Mesendoderm (in vitro differentiated cells): ENCODE data around the gene MYLK3.

Source experiments
- DNase-seq: peaks from one replicate; pipeline ENCODE4 v3.0.0; 2013
- H2AK5ac ChIP-seq: 2 replicates; pipeline ENCODE4 v1.6.1; 2013; ENCODE audit warnings: low read length, inconsistent platforms
- H2BK120ac ChIP-seq: 2 replicates; pipeline ENCODE4 v1.6.1; 2013; ENCODE audit warnings: low read depth, mild to moderate bottlenecking, low read length, moderate library complexity, mixed read lengths
- H2BK15ac ChIP-seq: replicated peaks from 2 replicates; pipeline ENCODE4 v1.6.1; 2013; ENCODE audit warnings: low read depth, mild to moderate bottlenecking, moderate library complexity
- H2BK5ac ChIP-seq: 2 replicates; pipeline ENCODE4 v1.6.1; 2013; ENCODE audit warnings: low read length, inconsistent platforms
- H3K18ac ChIP-seq: 2 replicates; pipeline ENCODE4 v1.6.1; 2013; ENCODE audit warnings: mild to moderate bottlenecking, low read length, mixed read lengths
- H3K23ac ChIP-seq: one replicate; pipeline ENCODE4 v1.6.1; 2013; ENCODE audit warnings: low read length
- H3K27ac ChIP-seq: 2 replicates; pipeline ENCODE4 v1.5.1; 2013; ENCODE audit warnings: low read depth, mild to moderate bottlenecking, inconsistent platforms, low read length, moderate library complexity
- H3K27me3 ChIP-seq: 2 replicates; pipeline ENCODE4 v1.6.1; 2013; ENCODE audit warnings: low read length, control low read depth, mild to moderate bottlenecking, inconsistent platforms; ENCODE audit not compliant: insufficient read depth, poor library complexity
- H3K36me3 ChIP-seq: 2 replicates; pipeline ENCODE4 v1.6.1; 2013; ENCODE audit warnings: low read length, inconsistent platforms; ENCODE audit not compliant: control insufficient read depth, insufficient read depth
- H3K4ac ChIP-seq: one replicate; pipeline ENCODE4 v1.6.1; 2013; ENCODE audit warnings: low read depth, mild to moderate bottlenecking, low read length, moderate library complexity
- H3K4me1 ChIP-seq: 2 replicates; pipeline ENCODE4 v1.6.1; 2013; ENCODE audit warnings: low read depth, low read length, inconsistent platforms; ENCODE audit not compliant: control insufficient read depth
- H3K4me2 ChIP-seq: 2 replicates; pipeline ENCODE4 v1.6.1; 2013; ENCODE audit warnings: low read length
- H3K4me3 ChIP-seq: 2 replicates; pipeline ENCODE4 v1.5.1; 2013; ENCODE audit warnings: mild to moderate bottlenecking, low read length
- H3K56ac ChIP-seq: one replicate; pipeline ENCODE4 v1.6.1; 2013; ENCODE audit warnings: low read length
- H3K79me1 ChIP-seq: 2 replicates; pipeline ENCODE4 v1.6.1; 2013; ENCODE audit warnings: low read length, inconsistent platforms
- H3K79me2 ChIP-seq: 2 replicates; pipeline ENCODE4 v1.6.1; 2013; ENCODE audit warnings: mild to moderate bottlenecking, low read length; ENCODE audit not compliant: control insufficient read depth, insufficient read depth
- H3K9ac ChIP-seq: 2 replicates; pipeline ENCODE4 v1.6.1; 2013; ENCODE audit warnings: low read length, inconsistent platforms
- H4K5ac ChIP-seq: one replicate; pipeline ENCODE4 v1.6.1; 2013; ENCODE audit warnings: low read length
- H4K8ac ChIP-seq: one replicate; pipeline ENCODE4 v1.6.1; 2013; ENCODE audit warnings: low read depth, mild to moderate bottlenecking, control low read depth, low read length, moderate library complexity
- WGBS: extraction: QIAGEN DNeasy Blood & Tissue Kit; methylation state at CpG from one replicate; pipeline ENCODE4 v1.1.7; 2013; ENCODE audit warnings: low lambda C conversion rate, missing lambda C conversion rate; ENCODE audit not compliant: insufficient coverage; ENCODE audit errors: extremely low coverage; 5-methylcytosine and 5-hydroxymethylcytosine counted together

MYLK3 gene

DNA sequence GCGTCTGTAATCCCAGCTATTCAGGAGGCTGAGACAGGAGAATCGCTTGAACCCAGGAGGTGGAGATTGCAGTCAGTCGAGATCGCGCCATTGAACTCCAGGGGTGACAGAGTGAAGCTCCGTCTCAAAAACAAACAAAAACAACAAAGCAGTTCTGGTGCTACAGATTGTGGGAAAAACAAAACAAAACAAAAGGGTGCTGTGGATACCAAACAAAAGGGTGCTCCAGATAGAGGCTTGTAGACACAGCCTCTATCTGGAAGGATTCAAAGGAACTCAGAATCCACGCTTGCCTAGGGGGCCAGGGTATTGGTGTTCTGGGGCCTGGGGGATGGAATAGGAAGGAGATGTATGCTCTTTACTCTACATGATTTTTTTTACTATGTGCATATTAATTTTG, 2.5 kb downstream of the MYLK3 start:
- Histone ChIP-seq H3K79me1 (no peaks in the 10 kb centered on the region), H3K4ac (no peak overlapping the region), H3K56ac (no peak overlapping the region), H3K79me2 (no peaks in the 10 kb centered on the region), H2BK5ac (no peak overlapping the region), H3K4me1 (peaks cover 15% of the 10 kb centered on the region), H3K4me2 (no peak overlapping the region), H2AK5ac (no peak overlapping the region), H4K5ac (no peak overlapping the region), H3K9ac (no peak overlapping the region), H3K27ac (no peak overlapping the region), H3K27me3 (no peaks in the 10 kb centered on the region), H3K18ac (no peak overlapping the region), H2BK120ac (no peak overlapping the region), H3K36me3 (no peaks in the 10 kb centered on the region), H3K4me3 (no peak overlapping the region), H3K23ac (no peak overlapping the region), H2BK15ac (no peak overlapping the region), H4K8ac (no peak overlapping the region)
- no CpG with 5 or more reads among the region's 7 CpGs for WGBS
- peak; percentile 68 for DNase-seq

DNA sequence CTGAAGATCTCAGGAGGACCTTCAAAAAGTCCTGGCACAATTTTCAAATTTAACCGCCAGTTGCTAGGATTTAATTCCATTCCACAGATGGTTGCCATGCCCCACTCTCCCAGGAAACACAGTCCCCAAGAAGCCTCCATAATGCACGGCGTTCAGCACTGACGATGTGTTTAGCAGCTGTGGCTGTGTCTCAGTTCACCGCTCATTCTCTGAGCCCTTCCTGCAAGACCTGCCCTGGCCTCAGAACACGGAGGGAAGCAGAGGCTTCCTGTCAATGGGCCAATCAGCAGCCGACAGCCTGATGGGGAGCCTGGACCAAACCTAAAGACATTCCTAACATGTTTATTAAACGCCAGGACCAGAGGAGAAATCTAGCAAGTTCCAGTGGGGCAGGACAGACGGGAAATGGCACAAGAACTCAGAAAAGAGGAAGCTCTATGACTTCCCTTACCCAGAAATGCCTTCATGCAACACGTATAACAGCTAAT, 4.9 kb downstream of the MYLK3 start:
- H4K5ac ChIP-seq = no peak overlapping the region
- no peak overlapping the region for H3K4me2 ChIP-seq
- DNase-seq = peak; percentile 84
- no peak overlapping the region for H3K27ac ChIP-seq
- no peak overlapping the region for H2BK15ac ChIP-seq
- H3K18ac ChIP-seq = peak overlapping the region; percentile 24
- peak overlapping the region; percentile 17 for H3K4ac ChIP-seq
- H3K9ac ChIP-seq = no peak overlapping the region
- peaks cover 15% of the 10 kb centered on the region for H3K4me1 ChIP-seq
- no peaks in the 10 kb centered on the region for H3K79me1 ChIP-seq
- H4K8ac ChIP-seq = peak overlapping the region; percentile 59
- H3K23ac ChIP-seq = no peak overlapping the region
- WGBS = no CpG with 5 or more reads among the region's 10 CpGs
- H3K56ac ChIP-seq = peak overlapping the region; percentile 39
- H2BK5ac ChIP-seq = no peak overlapping the region
- H2BK120ac ChIP-seq = no peak overlapping the region
- no peaks in the 10 kb centered on the region for H3K79me2 ChIP-seq
- H3K4me3 ChIP-seq = no peak overlapping the region
- no peaks in the 10 kb centered on the region for H3K36me3 ChIP-seq
- H2AK5ac ChIP-seq = no peak overlapping the region
- no peaks in the 10 kb centered on the region for H3K27me3 ChIP-seq

DNA sequence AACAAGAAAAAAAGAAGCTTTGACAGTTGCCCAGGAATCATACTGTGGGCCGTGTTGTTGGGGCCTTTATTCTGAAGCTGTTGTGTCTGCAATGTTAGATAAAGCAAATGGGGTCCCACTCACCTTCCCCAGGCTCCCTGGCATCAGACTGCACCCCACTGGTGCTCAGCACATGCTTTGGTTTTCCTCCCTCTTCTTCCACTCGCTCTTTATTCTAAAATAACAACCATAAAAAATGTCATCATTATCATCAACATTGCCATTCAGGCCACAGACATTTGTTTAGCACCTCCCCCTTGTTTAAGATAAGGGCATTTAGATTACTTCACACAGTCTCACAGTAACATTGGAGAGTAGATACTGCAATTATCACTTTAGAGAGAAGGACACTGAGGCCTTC, 8.2 kb downstream of the MYLK3 start:
- Histone ChIP-seq H3K4ac (peak overlapping the region; percentile 36), H3K27me3 (no peaks in the 10 kb centered on the region), H2BK120ac (no peak overlapping the region), H3K27ac (peak overlapping the region; percentile 15), H2AK5ac (no peak overlapping the region), H3K4me2 (no peak overlapping the region), H3K4me1 (peaks cover 2% of the 10 kb centered on the region), H3K23ac (no peak overlapping the region), H4K5ac (no peak overlapping the region), H3K79me2 (no peaks in the 10 kb centered on the region), H4K8ac (no peak overlapping the region), H2BK5ac (peak overlapping the region; percentile 38), H3K36me3 (no peaks in the 10 kb centered on the region), H3K56ac (peak overlapping the region; percentile 11), H2BK15ac (no peak overlapping the region), H3K4me3 (no peak overlapping the region), H3K79me1 (no peaks in the 10 kb centered on the region), H3K9ac (no peak overlapping the region), H3K18ac (peak overlapping the region; percentile 56)
- DNase-seq = peak; percentile 88
- WGBS = no CpG with 5 or more reads among the region's 2 CpGs

DNA sequence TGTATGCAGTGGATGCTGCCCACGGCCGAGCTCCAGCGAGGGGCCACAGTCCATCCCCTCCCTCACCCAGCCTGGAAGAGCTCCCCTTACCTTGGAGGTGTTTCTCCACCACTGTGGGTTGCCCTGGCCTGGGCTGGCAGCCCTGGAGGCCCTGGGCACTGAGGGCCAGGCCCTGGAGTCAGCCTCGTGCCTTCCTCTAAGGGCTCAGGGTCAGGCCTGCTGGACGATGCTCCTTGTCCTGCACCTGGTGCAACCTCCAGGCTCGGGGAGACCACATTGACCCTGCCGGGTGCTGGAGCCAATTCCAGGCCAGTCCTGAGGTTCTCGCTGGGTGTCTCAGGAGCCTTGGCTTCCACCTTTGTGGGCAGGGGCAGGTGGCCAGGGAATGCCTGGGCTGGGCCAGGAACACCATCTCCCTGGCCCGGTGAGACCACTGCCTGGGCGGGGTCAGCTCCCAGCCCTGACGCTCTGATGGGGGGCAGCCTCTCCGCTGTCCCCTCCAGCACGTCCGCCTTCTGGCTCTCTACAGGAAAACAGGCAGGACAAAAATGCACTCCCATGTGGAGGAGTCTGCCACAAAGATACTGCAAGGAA, 10.4 kb downstream of the MYLK3 start:
- Histone ChIP-seq H2BK15ac (no peak overlapping the region), H4K5ac (peak overlapping the region; percentile 13), H3K18ac (no peak overlapping the region), H3K9ac (no peak overlapping the region), H2AK5ac (peak overlapping the region; percentile 37), H3K4me3 (no peak overlapping the region), H3K27me3 (no peaks in the 10 kb centered on the region), H3K56ac (peak overlapping the region; percentile 66), H2BK5ac (peak overlapping the region; percentile 53), H3K4ac (no peak overlapping the region), H3K23ac (no peak overlapping the region), H3K79me2 (no peaks in the 10 kb centered on the region), H2BK120ac (no peak overlapping the region), H3K79me1 (no peaks in the 10 kb centered on the region), H4K8ac (no peak overlapping the region), H3K27ac (no peak overlapping the region), H3K36me3 (no peaks in the 10 kb centered on the region), H3K4me2 (no peak overlapping the region), H3K4me1 (peaks cover 2% of the 10 kb centered on the region)
- DNase-seq = no peak
- no CpG with 5 or more reads among the region's 14 CpGs for WGBS

DNA sequence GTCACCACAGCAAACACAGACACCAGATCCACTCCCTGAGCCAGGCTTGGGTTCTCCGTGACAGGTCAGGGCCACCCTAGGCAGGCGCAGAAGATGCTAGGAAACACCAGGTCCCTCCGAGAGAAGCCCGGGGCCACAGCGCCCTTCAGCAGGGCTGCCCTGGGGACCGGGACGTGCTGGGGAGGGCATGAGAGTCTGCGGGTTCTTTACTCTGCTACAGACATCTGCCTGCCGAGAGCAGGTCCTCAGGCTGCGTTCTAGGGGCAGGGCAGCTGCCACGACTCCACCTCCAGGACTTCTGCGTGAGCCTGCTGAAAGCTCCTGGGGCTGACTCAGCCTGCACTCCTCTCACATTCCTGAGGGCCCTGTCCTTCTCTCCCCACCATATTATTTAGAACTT, 11.4 kb downstream of the MYLK3 start:
- H3K4me3 ChIP-seq = no peak overlapping the region

DNA sequence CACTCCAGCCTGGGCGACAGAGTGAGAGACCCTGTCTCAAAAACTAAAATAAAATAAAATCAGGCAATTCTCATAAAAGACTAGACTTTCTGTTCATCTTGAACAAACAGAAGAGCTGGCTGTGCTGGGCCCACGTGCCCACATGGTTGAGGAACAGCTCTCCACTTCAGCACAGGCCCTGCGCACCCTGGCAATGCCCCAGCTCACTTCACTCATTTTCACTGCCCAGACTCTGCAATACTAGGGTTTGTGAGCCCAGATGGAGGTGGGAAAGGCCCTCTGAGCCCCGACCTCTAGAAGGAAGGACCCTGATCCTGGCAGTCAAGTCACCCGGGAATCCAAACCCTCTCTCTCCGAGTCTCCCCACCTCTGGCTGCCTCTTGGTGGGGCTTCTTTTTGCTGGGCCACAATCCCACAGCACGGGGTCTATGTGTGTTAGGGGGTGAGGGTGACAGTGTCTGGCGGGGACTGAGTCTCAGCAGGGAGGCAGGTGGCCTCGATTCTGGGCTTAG, 14.8 kb downstream of the MYLK3 start:
- H3K56ac ChIP-seq = no peak overlapping the region
- WGBS = no CpG with 5 or more reads among the region's 9 CpGs
- H3K27ac ChIP-seq = no peak overlapping the region
- H4K8ac ChIP-seq = no peak overlapping the region
- DNase-seq = no peak
- no peaks in the 10 kb centered on the region for H3K79me1 ChIP-seq
- H3K18ac ChIP-seq = no peak overlapping the region
- no peak overlapping the region for H3K4me2 ChIP-seq
- H3K27me3 ChIP-seq = no peaks in the 10 kb centered on the region
- no peak overlapping the region for H2BK15ac ChIP-seq
- H3K9ac ChIP-seq = no peak overlapping the region
- no peak overlapping the region for H3K23ac ChIP-seq
- no peaks in the 10 kb centered on the region for H3K36me3 ChIP-seq
- H2BK120ac ChIP-seq = no peak overlapping the region
- no peaks in the 10 kb centered on the region for H3K4me1 ChIP-seq
- no peak overlapping the region for H3K4me3 ChIP-seq
- H3K4ac ChIP-seq = no peak overlapping the region
- no peak overlapping the region for H2AK5ac ChIP-seq
- no peak overlapping the region for H2BK5ac ChIP-seq
- H4K5ac ChIP-seq = no peak overlapping the region
- no peaks in the 10 kb centered on the region for H3K79me2 ChIP-seq

More for the DNA sequence above, 11.4 kb downstream of the MYLK3 start:
- no peak overlapping the region for H4K5ac ChIP-seq
- no peaks in the 10 kb centered on the region for H3K79me2 ChIP-seq
- no peak overlapping the region for H3K27ac ChIP-seq
- no peak overlapping the region for H3K4me2 ChIP-seq
- no peak overlapping the region for H4K8ac ChIP-seq
- H3K4ac ChIP-seq = no peak overlapping the region
- no peaks in the 10 kb centered on the region for H3K4me1 ChIP-seq
- H3K23ac ChIP-seq = no peak overlapping the region
- DNase-seq = peak; percentile 64
- no peak overlapping the region for H2BK5ac ChIP-seq
- no peaks in the 10 kb centered on the region for H3K79me1 ChIP-seq
- no peaks in the 10 kb centered on the region for H3K36me3 ChIP-seq
- H3K18ac ChIP-seq = no peak overlapping the region
- no peak overlapping the region for H2AK5ac ChIP-seq
- H3K27me3 ChIP-seq = no peaks in the 10 kb centered on the region
- H2BK15ac ChIP-seq = no peak overlapping the region
- no peak overlapping the region for H3K9ac ChIP-seq
- H2BK120ac ChIP-seq = no peak overlapping the region
- WGBS = no CpG with 5 or more reads among the region's 12 CpGs
- H3K56ac ChIP-seq = no peak overlapping the region
